Upper lobe of left lung (tissue), 4 donors: ENCODE measurements around the gene LAMB4.

Source experiments
- POLR2A ChIP-seq, 4 donors: fragments of 450-650 bp; IDR thresholded peaks; one replicate each; pipeline ENCODE4 v1.5.1; 2016 to 2017; ENCODE audit warnings: antibody characterized with exemption in 4 of 4, mild to moderate bottlenecking in 2 of 4
- POLR2AphosphoS5 ChIP-seq, 2 donors: sonication (generic); formaldehyde crosslinking; IDR thresholded peaks; one replicate each; pipeline ENCODE4 v1.5.1; 2017; ENCODE audit warnings: antibody characterized with exemption in 2 of 2
- TF ChIP-seq, protein P1 (sequence below), 6 experiments: fragments of 450-650 bp in 4 of 6; fragments of 200-600 bp in 2 of 6; sonication (generic) in 2 of 6; IDR thresholded peaks; one replicate each; pipeline ENCODE4 v1.5.1; 2016 to 2019; ENCODE audit warnings: antibody characterized with exemption in 6 of 6

DNA sequence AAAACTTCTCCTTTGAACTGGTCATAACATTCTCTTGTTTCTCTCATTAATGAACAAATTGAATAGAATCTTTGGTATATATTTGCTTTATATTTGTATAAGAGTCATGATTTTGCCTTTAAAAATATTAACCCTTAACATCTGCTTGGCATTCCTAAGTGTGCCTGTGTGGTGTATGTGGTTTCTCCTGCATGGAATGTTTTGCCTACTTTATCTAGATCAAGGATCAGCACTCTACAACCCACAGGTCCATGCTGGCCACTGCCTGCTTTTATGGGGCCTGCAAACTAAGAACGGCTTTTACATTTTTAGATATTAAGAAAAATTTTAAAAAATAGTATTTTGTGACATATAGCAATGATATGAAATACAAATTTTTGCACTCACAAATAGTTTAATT, 4.3 kb upstream of the LAMB4 start:
- TF ChIP-seq, protein P1, sequence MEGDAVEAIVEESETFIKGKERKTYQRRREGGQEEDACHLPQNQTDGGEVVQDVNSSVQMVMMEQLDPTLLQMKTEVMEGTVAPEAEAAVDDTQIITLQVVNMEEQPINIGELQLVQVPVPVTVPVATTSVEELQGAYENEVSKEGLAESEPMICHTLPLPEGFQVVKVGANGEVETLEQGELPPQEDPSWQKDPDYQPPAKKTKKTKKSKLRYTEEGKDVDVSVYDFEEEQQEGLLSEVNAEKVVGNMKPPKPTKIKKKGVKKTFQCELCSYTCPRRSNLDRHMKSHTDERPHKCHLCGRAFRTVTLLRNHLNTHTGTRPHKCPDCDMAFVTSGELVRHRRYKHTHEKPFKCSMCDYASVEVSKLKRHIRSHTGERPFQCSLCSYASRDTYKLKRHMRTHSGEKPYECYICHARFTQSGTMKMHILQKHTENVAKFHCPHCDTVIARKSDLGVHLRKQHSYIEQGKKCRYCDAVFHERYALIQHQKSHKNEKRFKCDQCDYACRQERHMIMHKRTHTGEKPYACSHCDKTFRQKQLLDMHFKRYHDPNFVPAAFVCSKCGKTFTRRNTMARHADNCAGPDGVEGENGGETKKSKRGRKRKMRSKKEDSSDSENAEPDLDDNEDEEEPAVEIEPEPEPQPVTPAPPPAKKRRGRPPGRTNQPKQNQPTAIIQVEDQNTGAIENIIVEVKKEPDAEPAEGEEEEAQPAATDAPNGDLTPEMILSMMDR (IDR thresholded peaks at IDR 0.05), result no peak
- TF ChIP-seq POLR2A (IDR thresholded peaks at IDR 0.05) (no peak), POLR2AphosphoS5 (IDR thresholded peaks at IDR 0.05) (no peak)
